HG02885 (cell line): ENCODE data around the gene ZFAND3.
"Not testable (repeated sequence)": the region's sequence is repeated elsewhere in the genome, so short reads cannot be mapped to it uniquely, and the experiment has no call there.

Source experiments
- ATAC-seq: cut with Tn5 transposase; IDR thresholded peaks from one replicate; pipeline ENCODE4 v1.9.1; 2021; ENCODE audit warnings: mild to moderate bottlenecking; ENCODE audit not compliant: unreplicated experiment, poor library complexity

The ZFAND3 gene

GRCh38 chr6:37988696-37989095, 169.2 kb downstream of the ZFAND3 start:
- ATAC-seq = no peak

GRCh38 chr6:37990762-37991525, 171.4 kb downstream of the ZFAND3 start:
- no peak for ATAC-seq

GRCh38 chr6:37992749-37993148, 173.2 kb downstream of the ZFAND3 start:
- ATAC-seq = no peak

GRCh38 chr6:37993194-37993593, 173.7 kb downstream of the ZFAND3 start:
- not testable (repeated sequence) for ATAC-seq

- no peak for ATAC-seq
These were observed 174.1 kb downstream of the ZFAND3 start for GRCh38 chr6:37993596-37993995.

GRCh38 chr6:37994223-37994622, 174.7 kb downstream of the ZFAND3 start:
- ATAC-seq = no peak

- no peak for ATAC-seq
These were observed 178.8 kb downstream of the ZFAND3 start for GRCh38 chr6:37998366-37998765.

GRCh38 chr6:38001386-38001785, 181.9 kb downstream of the ZFAND3 start:
- ATAC-seq = no peak

- ATAC-seq = no peak
These were observed 185.4 kb downstream of the ZFAND3 start for GRCh38 chr6:38004908-38005307.

GRCh38 chr6:38011937-38012336, 192.4 kb downstream of the ZFAND3 start:
- no peak for ATAC-seq

GRCh38 chr6:38012573-38012972, 193.0 kb downstream of the ZFAND3 start:
- no peak for ATAC-seq

- ATAC-seq = no peak
These were observed 195.8 kb downstream of the ZFAND3 start for GRCh38 chr6:38015341-38015740.

- no peak for ATAC-seq
These were observed 197.3 kb downstream of the ZFAND3 start for GRCh38 chr6:38016824-38017223.

GRCh38 chr6:38018755-38019165, 199.2 kb downstream of the ZFAND3 start:
- ATAC-seq = no peak

- no peak for ATAC-seq
These were observed 201.1 kb downstream of the ZFAND3 start for GRCh38 chr6:38020593-38020992.

GRCh38 chr6:38021029-38021428, 201.5 kb downstream of the ZFAND3 start:
- no peak for ATAC-seq

GRCh38 chr6:38021571-38021970, 202.0 kb downstream of the ZFAND3 start:
- no peak for ATAC-seq

- no peak for ATAC-seq
These were observed 203.2 kb downstream of the ZFAND3 start for GRCh38 chr6:38022688-38023087.

- no peak for ATAC-seq
These were observed 205.4 kb downstream of the ZFAND3 start for GRCh38 chr6:38024908-38025307.

- ATAC-seq = no peak
These were observed 205.9 kb downstream of the ZFAND3 start for GRCh38 chr6:38025451-38025850.

GRCh38 chr6:38027685-38028373, 208.3 kb downstream of the ZFAND3 start:
- ATAC-seq = no peak

GRCh38 chr6:38030380-38030779, 210.9 kb downstream of the ZFAND3 start:
- no peak for ATAC-seq
